COLO829 (cell line): ENCODE results near the gene ZNF280C.
"Not testable (repeated sequence)": the region's sequence is repeated elsewhere in the genome, so short reads cannot be mapped to it uniquely, and the experiment has no call there.

Experiments
- DNase-seq: peaks from one replicate; pipeline ENCODE4 v3.0.0; 2012; ENCODE audit warnings: low spot score

ZNF280C gene

GRCh38 chrX:130268449-130269170 is at the start of gene ZNF280C:
ZNF280C (minus strand) TSS chrX:130268899; CDS start chrX:130260449, 8,450 bp downstream.
- peak; percentile 92 for DNase-seq

- DNase-seq = no peak
Measured at GRCh38 chrX:130304587-130305368, 36.1 kb upstream of the ZNF280C start.

- no peak for DNase-seq
Measured at GRCh38 chrX:130301977-130302376, 33.3 kb upstream of the ZNF280C start.

- no peak for DNase-seq
Measured at GRCh38 chrX:130301405-130301804, 32.7 kb upstream of the ZNF280C start.

- no peak for DNase-seq
Measured at GRCh38 chrX:130300010-130300282, 31.2 kb upstream of the ZNF280C start.

- no peak for DNase-seq
Measured at GRCh38 chrX:130299279-130300009, 30.7 kb upstream of the ZNF280C start.

- peak; percentile 14 for DNase-seq
Measured at GRCh38 chrX:130296743-130297142, 28.0 kb upstream of the ZNF280C start.

GRCh38 chrX:130296297-130296678 is 27.6 kb upstream of the ZNF280C start:
- no peak for DNase-seq

- peak; percentile 4 for DNase-seq
Measured at GRCh38 chrX:130295519-130296296, 27.0 kb upstream of the ZNF280C start.

GRCh38 chrX:130287071-130287770 is 18.5 kb upstream of the ZNF280C start:
- DNase-seq = no peak

GRCh38 chrX:130285710-130286109 is 17.0 kb upstream of the ZNF280C start:
- DNase-seq = no peak

- DNase-seq = no peak
Measured at GRCh38 chrX:130285069-130285620, 16.4 kb upstream of the ZNF280C start.

GRCh38 chrX:130282151-130282550 is 13.5 kb upstream of the ZNF280C start:
- no peak for DNase-seq

GRCh38 chrX:130280901-130281300 is 12.2 kb upstream of the ZNF280C start:
- DNase-seq = no peak

GRCh38 chrX:130272253-130272652 is 3.6 kb upstream of the ZNF280C start:
- not testable (repeated sequence) for DNase-seq

GRCh38 chrX:130269391-130269790 is 692 bp upstream of the ZNF280C start:
- DNase-seq = not testable (repeated sequence)

GRCh38 chrX:130267956-130268448 is 697 bp downstream of the ZNF280C start:
- no peak for DNase-seq

GRCh38 chrX:130264573-130264972 is 4.1 kb downstream of the ZNF280C start:
- no peak for DNase-seq

- DNase-seq = no peak
Measured at GRCh38 chrX:130263016-130263415, 5.7 kb downstream of the ZNF280C start.

GRCh38 chrX:130262231-130262630 is 6.5 kb downstream of the ZNF280C start:
- DNase-seq = no peak

- no peak for DNase-seq
Measured at GRCh38 chrX:130261296-130261893, 7.3 kb downstream of the ZNF280C start.
